GM12801 (cell line): ENCODE data around the gene PPFIA2.

Experiments
- CTCF ChIP-seq: IDR thresholded peaks from one replicate; pipeline ENCODE4 v1.5.1; 2011; ENCODE audit warnings: control low read depth; ENCODE audit not compliant: insufficient read length; ENCODE audit errors: extremely low read depth

The PPFIA2 gene

GRCh38 chr12:81542065-81543010 lies 216.8 kb downstream of the PPFIA2 start:
- no peak for TF ChIP-seq CTCF

- no peak for TF ChIP-seq CTCF
Observed at GRCh38 chr12:81541121-81541520, 218.0 kb downstream of the PPFIA2 start.

DNA sequence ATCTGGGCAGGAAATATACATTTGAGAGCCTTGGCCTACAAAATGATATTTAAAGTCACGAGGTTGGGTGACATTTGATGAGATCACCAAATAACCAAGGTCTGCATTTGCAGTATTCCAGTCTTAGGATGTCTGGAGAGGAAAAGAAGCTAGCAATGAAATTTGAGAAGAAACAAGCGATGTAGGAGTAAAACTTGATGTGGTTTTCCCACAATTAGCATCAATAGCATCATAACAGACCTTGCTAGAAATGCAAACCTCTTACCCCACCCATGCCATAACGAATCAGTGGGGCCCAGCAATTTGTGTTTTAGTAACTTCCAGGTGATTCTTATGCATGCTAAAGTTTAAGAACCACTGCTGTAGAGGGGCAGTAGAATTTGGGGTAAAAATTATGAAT lies 219.9 kb downstream of the PPFIA2 start:
- TF ChIP-seq CTCF = no peak

- TF ChIP-seq CTCF = no peak
Observed at GRCh38 chr12:81533054-81533453, 226.1 kb downstream of the PPFIA2 start.

GRCh38 chr12:81530352-81530751 lies 228.8 kb downstream of the PPFIA2 start:
- no peak for TF ChIP-seq CTCF

- TF ChIP-seq CTCF = no peak
Observed at GRCh38 chr12:81520064-81520945, 238.8 kb downstream of the PPFIA2 start.

GRCh38 chr12:81518638-81519037 lies 240.5 kb downstream of the PPFIA2 start:
- no peak for TF ChIP-seq CTCF
